HCT116 (cell line): ENCODE data around the gene BHLHE41. TPM values are rescaled to one million over a fixed set of nuclear protein-coding genes. Genes with fewer than 3 reads are reported as not detected.
A peak's percentile ranks its signal among the peaks of the same experiment; 100 is the strongest.

Source experiments
- ATAC-seq: fragments of 200-7000 bp; cut with Tn5 transposase; 2 replicates; pipeline ENCODE4 v1.9.1; 2020; ENCODE audit warnings: mild to moderate bottlenecking, moderate library complexity
- BruUV-seq: library from RNA; stranded (reverse); fragments of 400-500 nt; replicated peaks from 2 replicates; lab custom pipeline; 2021; lab: Mats Ljungman, UMichigan
- CTCF ChIA-PET: fragments of 300-600 bp; sonication (Branson Sonifier 250); formaldehyde crosslinking; loops from one replicate; lab custom pipeline; 2021; ENCODE audit warnings: antibody characterized with exemption; lab: Charles Lee
- POLR2A ChIA-PET: fragments of 300-600, 350-600 bp; sonication (Branson Sonifier 250); formaldehyde crosslinking; loops from one replicate; lab custom pipeline; 2021; ENCODE audit warnings: antibody characterized with exemption; lab: Charles Lee
- RAD21 ChIA-PET, 2 experiments: fragments of 300-600 bp; sonication (Branson Sonifier 250); formaldehyde crosslinking; loops; one replicate each; lab custom pipeline; 2023; ENCODE audit warnings: low total read pairs in 2 of 2; ENCODE audit not compliant: uncharacterized antibody in 2 of 2, unreplicated experiment in 2 of 2, low non-redundant PET in 1 of 2; lab: Charles Lee
- DNase-seq: peaks from one replicate; pipeline ENCODE4 v3.0.0-alpha.2; 2010; ENCODE audit warnings: low read depth, low spot score
- H2AFZ ChIP-seq: fragments of 200-600 bp; shearing (Covaris generic), sonication (generic); 2 replicates; pipeline ENCODE4 v1.6.1; 2017; ENCODE audit warnings: low read depth, mixed run types, mixed read lengths, antibody characterized with exemption, low read length; ENCODE audit not compliant: poor library complexity, severe bottlenecking
- H3K27ac ChIP-seq: 2 replicates; pipeline ENCODE4 v1.5.1; 2012; ENCODE audit warnings: low read depth, low read length
- H3K27me3 ChIP-seq: fragments of 200-600 bp; sonication (generic); 2 replicates; pipeline ENCODE4 v1.6.1; 2016; ENCODE audit warnings: mixed run types, low read length, mixed read lengths; ENCODE audit not compliant: insufficient read depth
- H3K36me3 ChIP-seq, 2 experiments: fragments of 200-500 bp in 1 of 2; fragments of 200-600 bp in 1 of 2; sonication (Bioruptor generic) in 1 of 2; sonication (generic) in 1 of 2; 2 replicates each; pipeline versions ENCODE4 v1.5.1 to v1.6.1; 2014 to 2016; ENCODE audit warnings: low read length in 2 of 2, inconsistent platforms in 1 of 2, mixed read lengths in 1 of 2, mixed run types in 1 of 2; ENCODE audit not compliant: insufficient read depth in 2 of 2, control insufficient read depth in 1 of 2
- H3K4me1 ChIP-seq, 2 experiments: fragments of 200-600 bp in 1 of 2; sonication (generic) in 1 of 2; 2 replicates each; pipeline versions ENCODE4 v1.5.1 to v1.6.1; 2012 to 2017; ENCODE audit warnings: low read length in 2 of 2, inconsistent platforms in 1 of 2, mild to moderate bottlenecking in 1 of 2, mixed read lengths in 1 of 2, mixed run types in 1 of 2, moderate library complexity in 1 of 2; ENCODE audit not compliant: insufficient read depth in 2 of 2, control insufficient read depth in 1 of 2
- H3K4me2 ChIP-seq: fragments of 200-600 bp; sonication (generic); 2 replicates; pipeline ENCODE4 v1.6.1; 2017; ENCODE audit warnings: mixed run types, low read length, mixed read lengths
- H3K4me3 ChIP-seq, 2 experiments: fragments of 200-600 bp in 1 of 2; sonication (generic) in 1 of 2; replicated peaks in 1 of 2; 2 replicates each; pipeline ENCODE4 v1.5.1; 2011 to 2016; ENCODE audit warnings: low read length in 2 of 2, control low read depth in 1 of 2, low read depth in 1 of 2, mild to moderate bottlenecking in 1 of 2, mixed read lengths in 1 of 2, mixed run types in 1 of 2
- H3K79me2 ChIP-seq: fragments of 200-600 bp; sonication (generic); 2 replicates; pipeline ENCODE4 v1.6.1; 2017; ENCODE audit warnings: mild to moderate bottlenecking, mixed run types, low read length, moderate library complexity, mixed read lengths; ENCODE audit not compliant: insufficient read depth
- H3K9ac ChIP-seq: fragments of 200-600 bp; sonication (generic); 2 replicates; pipeline ENCODE4 v1.6.1; 2016; ENCODE audit warnings: low read length, mixed read lengths
- H3K9me2 ChIP-seq: fragments of 200-600 bp; sonication (generic), shearing (Covaris generic); 2 replicates; pipeline ENCODE4 v1.6.1; 2017; ENCODE audit warnings: mixed run types, mild to moderate bottlenecking, moderate library complexity; ENCODE audit not compliant: insufficient read depth
- H3K9me3 ChIP-seq, 2 experiments: fragments of 200-500 bp in 1 of 2; fragments of 200-600 bp in 1 of 2; sonication (Bioruptor generic) in 1 of 2; sonication (generic) in 1 of 2; 2 replicates each; pipeline ENCODE4 v1.6.1; 2014 to 2017; ENCODE audit warnings: low read length in 2 of 2, mixed read lengths in 2 of 2, inconsistent platforms in 1 of 2, low read depth in 1 of 2, mild to moderate bottlenecking in 1 of 2, mixed run types in 1 of 2, moderate library complexity in 1 of 2; ENCODE audit not compliant: control insufficient read depth in 1 of 2, insufficient read depth in 1 of 2
- H4K20me1 ChIP-seq: fragments of 200-600 bp; sonication (generic), shearing (Covaris generic); 2 replicates; pipeline ENCODE4 v1.6.1; 2017; ENCODE audit warnings: mixed run types, mild to moderate bottlenecking, moderate library complexity; ENCODE audit not compliant: insufficient read depth
- CBX3 ChIP-seq: IDR thresholded peaks from 2 replicates; pipeline ENCODE4 v1.6.1; 2012; ENCODE audit warnings: low read depth
- CTCF ChIP-seq, 3 experiments: fragments of 200-600 bp in 1 of 3; sonication (generic) in 1 of 3; IDR thresholded peaks in 2 of 3; conservative IDR thresholded peaks in 1 of 3; 2 replicates each; pipeline ENCODE4 v1.5.1; 2012 to 2017; ENCODE audit warnings: low read depth in 2 of 3, low read length in 2 of 3, antibody characterized with exemption in 1 of 3, borderline replicate concordance in 1 of 3, control low read depth in 1 of 3, mild to moderate bottlenecking in 1 of 3, mixed read lengths in 1 of 3, mixed run types in 1 of 3, moderate library complexity in 1 of 3; ENCODE audit not compliant: insufficient read depth in 1 of 3
- EZH2 ChIP-seq: fragments of 200-600 bp; sonication (generic); IDR thresholded peaks from 2 replicates; pipeline ENCODE4 v1.6.1; 2017; ENCODE audit warnings: antibody characterized with exemption, mixed run types
- FOSL1 ChIP-seq: IDR thresholded peaks from 2 replicates; pipeline ENCODE4 v1.6.1; 2012; ENCODE audit warnings: low read depth
- JUND ChIP-seq: IDR thresholded peaks from 2 replicates; pipeline ENCODE4 v1.6.1; 2012
- TCF7L2 ChIP-seq: IDR thresholded peaks from 2 replicates; pipeline ENCODE4 v1.7.0; 2011; ENCODE audit warnings: borderline replicate concordance, inconsistent platforms; ENCODE audit not compliant: insufficient read depth, insufficient read length; ENCODE audit errors: extremely low read depth
- ZFX ChIP-seq: fragments of 450-650 bp; IDR thresholded peaks from 2 replicates; pipeline ENCODE4 v1.6.1; 2017
- intact Hi-C: fragments of 100-400 bp; cut with micrococcal nuclease; formaldehyde crosslinking; loops from 2 replicates; pipeline ENCODE4 v1.10.0; 2022
- total RNA-seq: library from RNA; stranded (reverse); gene quantifications from one replicate; pipeline ENCODE4 v1.2.1, GENCODE V29; 2021; ENCODE audit not compliant: unreplicated experiment
- TF ChIP-seq, protein P1 (sequence below): IDR thresholded peaks from 2 replicates; pipeline ENCODE4 v1.6.1; 2012

Gene BHLHE41
- total RNA-seq, 1 experiment from 2014 or later: 4.7 TPM

GRCh38 chr12:26122061-26122680 is 2.7 kb downstream of the BHLHE41 start:
- H2AFZ ChIP-seq: no peak overlapping the region
- POLR2A ChIA-PET: no interaction called here
- no TSS peak for BruUV-seq

GRCh38 chr12:26121323-26122060 is 3.3 kb downstream of the BHLHE41 start:
- 0 out of 2 replicates have a peak overlapping the region, but pooled peaks have one; percentile 15 for H3K9ac ChIP-seq
- H3K4me2 ChIP-seq: peak overlapping the region; percentile 86
- H3K9me2 ChIP-seq: no peaks in the 10 kb centered on the region
- peaks cover 11 to 46% of the 10 kb centered on the region in 2 experiments for H3K4me1 ChIP-seq
- BruUV-seq: no TSS peak
- no peak for DNase-seq
- H3K4me3 ChIP-seq: peak overlapping the region; percentile 31 to 61
- H3K79me2 ChIP-seq: no peaks in the 10 kb centered on the region
- TF ChIP-seq CBX3: no peak
- no peak for TF ChIP-seq FOSL1
- no peak for TF ChIP-seq JUND
- no peak for TF ChIP-seq TCF7L2
- TF ChIP-seq CTCF (IDR thresholded peaks at IDR 0.05 in 2 of 3, conservative IDR thresholded peaks at IDR 0.05 in 1 of 3; ENCODE audit: borderline replicate concordance in 1 of 3, insufficient read depth in 1 of 3, low read depth in 2 of 3, low read length in 2 of 3): no peak
- no peak for TF ChIP-seq EZH2
- H3K27me3 ChIP-seq: peaks cover 5% of the 10 kb centered on the region; the same call in 1 of the 2 replicates
- no peak overlapping the region for H3K27ac ChIP-seq
- ATAC-seq: no peak
- no peaks in the 10 kb centered on the region for H4K20me1 ChIP-seq
- no peak overlapping the region for H2AFZ ChIP-seq
- RAD21 ChIA-PET: interaction anchor here in 1 of 2 experiments (1.9 kb wide), 1 partner anchor 580 kb away, joined by 5 read pairs; no protein-coding TSS in a partner anchor
- POLR2A ChIA-PET: interaction anchor here (0.6 kb wide), 1 partner anchor 43 kb away, joined by 5 read pairs; no protein-coding TSS in a partner anchor
- H3K36me3 ChIP-seq: no peaks in the 10 kb centered on the region
- CTCF ChIA-PET: interaction anchor here (0.7 to 3.9 kb wide), 3 partner anchors 58 to 580 kb away, joined by 3 to 26 read pairs (median 14); no protein-coding TSS in a partner anchor
- intact Hi-C loops: loop anchor here (10.0 kb wide), 1 partner anchor 183 kb away; no protein-coding TSS in a partner anchor
- H3K9me3 ChIP-seq: no peaks in the 10 kb centered on the region

More at GRCh38 chr12:26122061-26122680, 2.7 kb downstream of the BHLHE41 start:
- H3K36me3 ChIP-seq: no peaks in the 10 kb centered on the region
- peak overlapping the region; percentile 86 for H3K4me2 ChIP-seq
- ChIA-PET CTCF (interaction anchor here (0.9 to 3.3 kb wide), 4 partner anchors 280 to 579 kb away, joined by 4 to 14 read pairs (median 6); no protein-coding TSS in a partner anchor), RAD21 (interaction anchor here (1.5 to 1.9 kb wide), 2 partner anchors 8 to 579 kb away, joined by 3 to 5 read pairs; no protein-coding TSS in a partner anchor)
- no peaks in the 10 kb centered on the region for H4K20me1 ChIP-seq
- H3K4me1 ChIP-seq: peaks cover 14 to 48% of the 10 kb centered on the region in 2 experiments
- no peaks in the 10 kb centered on the region for H3K9me2 ChIP-seq
- peak; percentile 6; the same call in 1 of the 2 replicates for ATAC-seq
- H3K27me3 ChIP-seq: peaks cover 8% of the 10 kb centered on the region; the same call in 1 of the 2 replicates
- H3K9me3 ChIP-seq: no peaks in the 10 kb centered on the region
- H3K9ac ChIP-seq: peak overlapping the region; percentile 51; the same call in 1 of the 2 replicates
- H3K4me3 ChIP-seq: peak overlapping the region; percentile 40 to 61
- no peaks in the 10 kb centered on the region for H3K79me2 ChIP-seq
- no peak for TF ChIP-seq FOSL1
- TF ChIP-seq, protein P1, sequence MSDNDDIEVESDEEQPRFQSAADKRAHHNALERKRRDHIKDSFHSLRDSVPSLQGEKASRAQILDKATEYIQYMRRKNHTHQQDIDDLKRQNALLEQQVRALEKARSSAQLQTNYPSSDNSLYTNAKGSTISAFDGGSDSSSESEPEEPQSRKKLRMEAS: no peak
- TF ChIP-seq ZFX: peak; percentile 44; the same call in 1 of the 2 replicates
- TF ChIP-seq, all 23 proteins: peak for 1
- DNase-seq: no peak
- no peak overlapping the region; the same call in 1 of the 2 replicates for H3K27ac ChIP-seq
- intact Hi-C loops: loop anchor here (10.0 kb wide), 1 partner anchor 183 kb away; no protein-coding TSS in a partner anchor
